H1 (cell line): ENCODE data around the gene DSCAM. TPM values are rescaled to one million over a fixed set of nuclear protein-coding genes. Genes with fewer than 3 reads are reported as not detected.

Experiments used
- CTCF ChIA-PET: fragments of 300-600 bp; sonication (Branson Sonifier 250); formaldehyde crosslinking; loops from one replicate; lab custom pipeline; 2021; ENCODE audit not compliant: partially characterized antibody; lab: Charles Lee
- POLR2A ChIA-PET: fragments of 300-600 bp; sonication (Branson Sonifier 250); formaldehyde crosslinking; loops from one replicate; lab custom pipeline; 2021; ENCODE audit warnings: inconsistent platforms; ENCODE audit not compliant: partially characterized antibody; lab: Charles Lee
- DNase-seq, 2 experiments: peaks; one replicate each; pipeline versions ENCODE4 v3.0.0 to v3.0.0-alpha.2; 2010 to 2022; ENCODE audit warnings: low spot score in 2 of 2, low read depth in 1 of 2, mixed read lengths in 1 of 2
- FAIRE-seq: peaks from 2 replicates; lab custom pipeline; 2011; peaks lifted over from hg19 to GRCh38; lab: Jason Lieb, UNC
- H2AFZ ChIP-seq: 2 replicates; pipeline ENCODE4 v1.8.1; 2012; ENCODE audit warnings: low read length, inconsistent platforms
- H2AK5ac ChIP-seq: 2 replicates; pipeline ENCODE4 v1.6.1; 2013; ENCODE audit warnings: low read depth, low read length
- H2BK120ac ChIP-seq: replicated peaks from 2 replicates; pipeline ENCODE3; 2013; ENCODE audit warnings: low read depth, low read length, inconsistent platforms
- H2BK12ac ChIP-seq: 2 replicates; pipeline ENCODE4 v1.6.1; 2013; ENCODE audit warnings: low read depth, low read length
- H2BK15ac ChIP-seq: 2 replicates; pipeline ENCODE4 v1.6.1; 2013; ENCODE audit warnings: low read length
- H2BK20ac ChIP-seq: 2 replicates; pipeline ENCODE4 v1.6.1; 2013; ENCODE audit warnings: low read length
- H2BK5ac ChIP-seq: 2 replicates; pipeline ENCODE4 v1.6.1; 2013; ENCODE audit warnings: low read depth, low read length
- H3K14ac ChIP-seq: 2 replicates; pipeline ENCODE4 v1.6.1; 2013; ENCODE audit warnings: inconsistent platforms; ENCODE audit not compliant: insufficient read length
- H3K18ac ChIP-seq: 2 replicates; pipeline ENCODE4 v1.6.1; 2013; ENCODE audit warnings: low read length; ENCODE audit errors: extremely low read depth
- H3K23ac ChIP-seq: 2 replicates; pipeline ENCODE4 v1.6.1; 2013; ENCODE audit warnings: inconsistent platforms; ENCODE audit not compliant: insufficient read length
- H3K23me2 ChIP-seq: 2 replicates; pipeline ENCODE4 v1.6.1; 2013; ENCODE audit warnings: low read depth, low read length
- H3K27ac ChIP-seq: 2 replicates; pipeline ENCODE4 v1.6.1; 2011; ENCODE audit warnings: low read depth, low read length, inconsistent platforms
- H3K27me3 ChIP-seq, 4 experiments: replicated peaks in 1 of 4; 1 replicate in 1 of 4; 2 replicates in 3 of 4; pipeline versions ENCODE4 v1.6.1 to v1.8.1; 2011 to 2013; ENCODE audit warnings: low read length in 3 of 4, mild to moderate bottlenecking in 3 of 4, inconsistent platforms in 2 of 4, mixed read lengths in 2 of 4, moderate library complexity in 1 of 4; ENCODE audit not compliant: control insufficient read depth in 3 of 4, insufficient read depth in 3 of 4; ENCODE audit errors: extremely low read depth in 1 of 4
- H3K36me3 ChIP-seq, 4 experiments: 2 replicates each; pipeline versions ENCODE4 v1.6.1 to v1.8.1; 2011 to 2013; ENCODE audit warnings: mild to moderate bottlenecking in 4 of 4, low read length in 3 of 4, moderate library complexity in 2 of 4, control low read depth in 1 of 4, inconsistent platforms in 1 of 4; ENCODE audit not compliant: insufficient read depth in 4 of 4, control insufficient read depth in 2 of 4
- H3K4ac ChIP-seq: replicated peaks from 2 replicates; pipeline ENCODE3; 2013; ENCODE audit warnings: low read length, low read depth, mixed read lengths, inconsistent platforms; ENCODE audit not compliant: insufficient read length
- H3K4me1 ChIP-seq, 4 experiments: replicated peaks in 1 of 4; 1 replicate in 1 of 4; 2 replicates in 3 of 4; pipeline versions ENCODE4 v1.6.1 to v1.8.1; 2011 to 2013; ENCODE audit warnings: low read length in 3 of 4, inconsistent platforms in 2 of 4, mixed read lengths in 1 of 4; ENCODE audit not compliant: insufficient read depth in 4 of 4, control insufficient read depth in 3 of 4
- H3K4me2 ChIP-seq, 2 experiments: 2 replicates each; pipeline versions ENCODE4 v1.6.1 to v1.8.1; 2011 to 2013; ENCODE audit warnings: low read depth in 2 of 2, low read length in 2 of 2, control low read depth in 1 of 2, inconsistent platforms in 1 of 2, mild to moderate bottlenecking in 1 of 2; ENCODE audit not compliant: insufficient read depth in 1 of 2
- H3K4me3 ChIP-seq, 4 experiments: fragments of 200-600, 300-600 bp in 1 of 4; sonication (generic), shearing (Covaris generic), sonication (Bioruptor Twin) in 1 of 4; 2 replicates each; pipeline versions ENCODE4 v1.5.1 to v1.8.1; 2011 to 2016; ENCODE audit warnings: low read length in 4 of 4, low read depth in 3 of 4, control low read depth in 2 of 4, inconsistent platforms in 2 of 4, mild to moderate bottlenecking in 2 of 4, mixed read lengths in 1 of 4, moderate library complexity in 1 of 4; ENCODE audit not compliant: insufficient read depth in 2 of 4; ENCODE audit errors: extremely low read depth in 1 of 4
- H3K56ac ChIP-seq: replicated peaks from 2 replicates; pipeline ENCODE3; 2013; ENCODE audit warnings: low read depth, mild to moderate bottlenecking, mixed read lengths, low read length, inconsistent platforms; ENCODE audit not compliant: insufficient read length
- H3K79me1 ChIP-seq: 2 replicates; pipeline ENCODE4 v1.6.1; 2013; ENCODE audit warnings: low read depth, low read length, control low read depth
- H3K79me2 ChIP-seq, 2 experiments: 2 replicates each; pipeline versions ENCODE4 v1.6.1 to v1.8.1; 2012 to 2013; ENCODE audit warnings: low read length in 2 of 2, mild to moderate bottlenecking in 2 of 2, inconsistent platforms in 1 of 2; ENCODE audit not compliant: insufficient read depth in 2 of 2, control insufficient read depth in 1 of 2
- H3K9ac ChIP-seq, 4 experiments: replicated peaks in 1 of 4; 1 replicate in 1 of 4; 2 replicates in 3 of 4; pipeline versions ENCODE4 v1.6.1 to v1.8.1; 2011 to 2013; ENCODE audit warnings: low read depth in 3 of 4, low read length in 3 of 4, control low read depth in 2 of 4, mild to moderate bottlenecking in 2 of 4, moderate library complexity in 2 of 4, inconsistent platforms in 1 of 4; ENCODE audit errors: extremely low read depth in 1 of 4
- H3K9me3 ChIP-seq, 2 experiments: 2 replicates each; pipeline versions ENCODE4 v1.6.1 to v1.8.1; 2012 to 2013; ENCODE audit warnings: mild to moderate bottlenecking in 2 of 2, moderate library complexity in 2 of 2, control low read depth in 1 of 2, inconsistent platforms in 1 of 2, low read depth in 1 of 2, low read length in 1 of 2, mixed read lengths in 1 of 2; ENCODE audit not compliant: insufficient read depth in 2 of 2
- H4K20me1 ChIP-seq, 2 experiments: replicated peaks in 1 of 2; 2 replicates each; pipeline versions ENCODE3 to v1.8.1; 2011 to 2013; ENCODE audit warnings: inconsistent platforms in 2 of 2, low read length in 2 of 2, mild to moderate bottlenecking in 1 of 2; ENCODE audit not compliant: insufficient read depth in 2 of 2, control insufficient read depth in 1 of 2
- H4K5ac ChIP-seq: 2 replicates; pipeline ENCODE4 v1.6.1; 2013; ENCODE audit warnings: low read length, low read depth, mixed read lengths, inconsistent platforms; ENCODE audit not compliant: insufficient read length
- H4K8ac ChIP-seq: 2 replicates; pipeline ENCODE4 v1.8.0; 2013; ENCODE audit warnings: mild to moderate bottlenecking, moderate library complexity, low read length, inconsistent platforms; ENCODE audit not compliant: insufficient read depth; ENCODE audit errors: extremely low read depth
- H4K91ac ChIP-seq: replicated peaks from 2 replicates; pipeline ENCODE3; 2013; ENCODE audit warnings: low read length, mixed read lengths, inconsistent platforms; ENCODE audit not compliant: insufficient read length
- CEBPB ChIP-seq: IDR thresholded peaks from 2 replicates; pipeline ENCODE4 v1.6.1; 2012; ENCODE audit warnings: low read depth, low read length
- SRF ChIP-seq: IDR thresholded peaks from 2 replicates; pipeline ENCODE4 v1.6.1; 2011; ENCODE audit warnings: mild to moderate bottlenecking, low read depth, low read length, moderate library complexity
- WGBS, 2 experiments: shearing (Covaris generic) in 1 of 2; methylation state at CpG; one replicate each; pipeline versions ENCODE4 v1.1.6 to v1.1.7; 2013 to 2015; ENCODE audit warnings: low lambda C conversion rate in 2 of 2, mixed read lengths in 2 of 2, inconsistent platforms in 1 of 2, low coverage in 1 of 2, missing lambda C conversion rate in 1 of 2; ENCODE audit not compliant: insufficient replicate concordance in 2 of 2, insufficient coverage in 1 of 2, insufficient read length in 1 of 2; ENCODE audit errors: extremely low coverage in 1 of 2, missing lambda C conversion rate in 1 of 2; 5-methylcytosine and 5-hydroxymethylcytosine counted together
- polyA plus RNA-seq, 7 experiments: library from polyadenylated mRNA; depleted of rRNA in 3 of 7; stranded (reverse) in 5 of 7; unstranded in 2 of 7; fragments of >200 nt in 5 of 7; fragments of 200-250 nt in 2 of 7; gene quantifications; 1 replicate in 5 of 7; 2 replicates in 1 of 7; 4 replicates in 1 of 7; pipeline versions ENCODE4 v1.2.1 to v1.2.3, GENCODE V29; 2011 to 2013; ENCODE audit warnings: missing spikeins in 2 of 7, mixed read lengths in 2 of 7
- total RNA-seq: library from RNA; stranded (reverse); fragmentation: NEBNext Ultra II Directional; extraction: Animal tissue kit (Norgen Biotek cat#: 25700); gene quantifications from 2 replicates; pipeline ENCODE4 v1.2.1, GENCODE V29; 2021

Gene DSCAM
- total and polyA plus RNA-seq, 2 of the 8 experiments (the other 6 are each of a cell fraction or from before 2014, with no cell fraction given): 0.02 to 0.15 TPM

DNA sequence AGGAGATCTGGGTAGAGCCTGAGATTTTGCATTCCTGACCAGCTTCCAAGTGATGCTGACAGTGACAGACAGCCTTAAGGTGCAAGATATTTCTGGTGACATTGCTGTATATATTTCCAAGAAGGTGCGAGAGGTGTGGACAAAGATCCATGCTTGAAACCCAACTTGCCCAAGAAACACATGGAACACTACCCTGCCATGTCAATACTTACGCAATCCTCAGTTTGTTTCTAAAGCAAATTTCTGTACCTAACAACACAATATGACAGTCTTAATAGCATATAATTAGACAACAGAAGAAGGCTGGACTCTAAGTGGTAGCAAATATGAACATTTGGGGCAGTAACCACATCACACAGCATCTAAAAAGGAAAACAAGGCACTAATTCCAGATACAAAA lies 260.4 kb downstream of the DSCAM start:
- CTCF ChIA-PET: no interaction called here
- Histone ChIP-seq H2BK15ac (no peak overlapping the region), H3K4ac (no peak overlapping the region), H2BK20ac (no peak overlapping the region), H3K27ac (no peak overlapping the region), H3K23me2 (no peaks in the 10 kb centered on the region), H2BK5ac (no peak overlapping the region), H2AK5ac (no peak overlapping the region), H3K79me2 (no peaks in the 10 kb centered on the region), H3K14ac (no peak overlapping the region), H3K9me3 (no peaks in the 10 kb centered on the region), H3K4me3 (no peak overlapping the region), H4K8ac (no peak overlapping the region), H2BK120ac (no peak overlapping the region), H3K56ac (no peak overlapping the region), H4K20me1 (no peaks in the 10 kb centered on the region), H3K23ac (no peak overlapping the region), H3K4me2 (no peak overlapping the region), H3K27me3 (peaks cover 0 to 1% (median 0%) of the 10 kb centered on the region in 4 experiments; a peak in 1 of 7 replicates), H3K36me3 (no peaks in the 10 kb centered on the region), H3K4me1 (peaks cover 0 to 3% (median 0%) of the 10 kb centered on the region in 4 experiments; a peak in 3 of 7 replicates), H2AFZ (no peak overlapping the region), H3K9ac (no peak overlapping the region), H4K91ac (no peak overlapping the region), H2BK12ac (no peak overlapping the region), H3K79me1 (no peaks in the 10 kb centered on the region), H4K5ac (no peak overlapping the region), H3K18ac (no peak overlapping the region)
- WGBS, 2 experiments: 94% methylated on average over 2 of the region's 2 CpGs; no CpG with 5 or more reads in 1 of the 2 experiments
- TF ChIP-seq SRF (no peak), CEBPB (peak; percentile 43; the same call in 1 of the 2 replicates)
- FAIRE-seq (no peak), DNase-seq (no peak)
- POLR2A ChIA-PET: no interaction called here
